Duodenal mucosa (tissue), 2 donors: ENCODE results near the gene IDS.
A peak's percentile ranks its signal among the peaks of the same experiment; 100 is the strongest.
"Not testable (repeated sequence)": the region's sequence is repeated elsewhere in the genome, so short reads cannot be mapped to it uniquely, and the experiment has no call there.

ENCODE experiments used
- H3K27ac ChIP-seq: one replicate; pipeline ENCODE4 v1.7.0; 2013; ENCODE audit warnings: low read depth, low read length
- H3K27me3 ChIP-seq, 2 donors: one replicate each; pipeline ENCODE4 v1.7.0; 2013; ENCODE audit warnings: low read length in 2 of 2, control low read depth in 1 of 2; ENCODE audit not compliant: insufficient read depth in 2 of 2, control insufficient read depth in 1 of 2
- H3K36me3 ChIP-seq, 2 donors: one replicate each; pipeline ENCODE4 v1.7.0; 2013; ENCODE audit warnings: low read length in 2 of 2, control low read depth in 1 of 2; ENCODE audit not compliant: insufficient read depth in 2 of 2, control insufficient read depth in 1 of 2
- H3K4me1 ChIP-seq, 2 donors: one replicate each; pipeline ENCODE4 v1.7.0; 2013; ENCODE audit warnings: low read length in 2 of 2, control low read depth in 1 of 2; ENCODE audit not compliant: insufficient read depth in 2 of 2, control insufficient read depth in 1 of 2
- H3K4me3 ChIP-seq, 2 donors: one replicate each; pipeline ENCODE4 v1.7.0; 2013; ENCODE audit warnings: low read length in 2 of 2, low read depth in 1 of 2
- H3K9ac ChIP-seq, 2 donors: one replicate each; pipeline ENCODE4 v1.7.0; 2013; ENCODE audit warnings: low read length in 2 of 2, low read depth in 1 of 2
- H3K9me3 ChIP-seq, 2 donors: one replicate each; pipeline ENCODE4 v1.7.0; 2013; ENCODE audit warnings: low read length in 2 of 2, control low read depth in 1 of 2; ENCODE audit not compliant: control insufficient read depth in 1 of 2

Gene IDS

DNA sequence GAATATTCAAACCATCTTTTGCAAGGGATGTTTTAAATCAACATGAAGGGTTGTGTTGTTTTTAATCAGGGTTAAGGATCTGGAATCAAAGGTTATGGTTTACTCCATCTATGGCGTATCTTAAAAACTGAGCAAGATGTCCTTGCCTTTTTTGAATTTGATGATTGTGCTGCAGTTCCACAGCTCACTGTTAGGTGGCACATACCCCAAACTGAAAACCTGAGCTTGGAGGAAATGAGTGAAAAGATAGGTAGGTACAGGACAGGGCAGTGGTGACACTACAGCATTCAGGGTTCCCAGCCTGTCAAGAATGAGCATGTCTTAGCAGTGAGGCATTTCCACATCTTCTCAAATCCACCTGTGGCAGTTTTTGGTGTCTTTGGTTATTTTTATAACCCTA lies 22.6 kb upstream of the IDS start:
- no peak overlapping the region for H3K27ac ChIP-seq
- no peak overlapping the region for H3K4me3 ChIP-seq
- peaks cover 0 to 6% of the 10 kb centered on the region in 2 donors for H3K36me3 ChIP-seq
- H3K9me3 ChIP-seq = no peaks in the 10 kb centered on the region
- peaks cover 5 to 6% of the 10 kb centered on the region in 2 donors for H3K4me1 ChIP-seq
- H3K27me3 ChIP-seq = no peaks in the 10 kb centered on the region
- no peak overlapping the region for H3K9ac ChIP-seq

GRCh38 chrX:149526318-149527033 lies 21.4 kb upstream of the IDS start:
- H3K9ac ChIP-seq, H3K27ac ChIP-seq: not testable (repeated sequence)

DNA sequence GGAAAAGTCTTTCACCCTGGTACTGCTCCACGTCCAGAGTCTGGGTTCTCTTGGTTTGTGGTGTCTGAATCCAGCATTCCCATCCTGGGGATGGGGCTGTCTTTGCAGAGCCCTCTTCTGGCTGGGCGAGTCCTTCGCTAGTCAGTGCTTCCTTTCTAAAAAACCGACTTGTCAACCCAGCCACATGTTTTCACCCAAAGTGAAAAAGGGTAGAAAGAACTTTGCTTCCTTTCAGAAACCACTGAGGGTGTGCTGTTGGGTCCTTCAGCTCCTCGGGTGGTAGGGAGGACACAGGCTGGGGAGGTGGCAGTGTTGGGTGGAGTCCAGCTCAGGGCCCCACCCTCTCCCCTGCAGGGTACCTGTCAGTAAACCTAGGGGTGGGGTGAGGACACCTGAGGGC lies 20.8 kb upstream of the IDS start:
- not testable (repeated sequence) for H3K36me3 ChIP-seq, H3K4me3 ChIP-seq, H3K9ac ChIP-seq, H3K27me3 ChIP-seq, H3K9me3 ChIP-seq
- H3K27ac ChIP-seq = peak overlapping the region; percentile 25
- H3K4me1 ChIP-seq = peaks cover 9 to 12% of the 10 kb centered on the region in 2 donors

More at GRCh38 chrX:149526318-149527033, 21.4 kb upstream of the IDS start:
- H3K4me3 ChIP-seq, H3K36me3 ChIP-seq, H3K9me3 ChIP-seq, H3K27me3 ChIP-seq: not testable (repeated sequence)
- peaks cover 9 to 12% of the 10 kb centered on the region in 2 donors for H3K4me1 ChIP-seq

- Histone ChIP-seq H3K4me1 (peaks cover 9 to 12% of the 10 kb centered on the region in 2 donors), H3K27ac (peak overlapping the region; percentile 3)
- H3K27me3 ChIP-seq, H3K4me3 ChIP-seq, H3K9ac ChIP-seq, H3K9me3 ChIP-seq, H3K36me3 ChIP-seq: not testable (repeated sequence)
Measured at GRCh38 chrX:149525389-149525788, 20.3 kb upstream of the IDS start.

DNA sequence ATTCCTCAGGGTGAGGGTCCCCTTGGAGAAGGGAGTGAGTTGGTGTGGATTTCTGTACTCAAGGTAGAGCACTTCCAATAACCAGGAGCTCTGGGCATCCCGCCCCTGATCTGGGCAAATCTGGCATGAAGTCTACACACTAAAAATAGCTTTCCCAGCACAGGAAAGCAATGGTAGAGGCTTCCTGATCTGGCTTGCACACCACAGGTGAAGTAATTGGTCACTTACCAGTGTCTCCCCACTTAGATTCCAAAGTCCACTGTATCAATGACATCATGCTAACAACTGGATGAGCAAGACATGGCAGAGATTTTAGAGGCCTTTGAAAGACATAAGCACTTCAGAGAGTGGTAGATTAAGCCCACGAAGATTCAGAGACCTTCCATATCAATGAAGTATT lies 17.8 kb upstream of the IDS start:
- no peaks in the 10 kb centered on the region for H3K36me3 ChIP-seq
- no peaks in the 10 kb centered on the region for H3K27me3 ChIP-seq
- H3K4me3 ChIP-seq = no peak overlapping the region
- H3K4me1 ChIP-seq = peaks cover 9 to 12% of the 10 kb centered on the region in 2 donors
- H3K9ac ChIP-seq = no peak overlapping the region
- no peak overlapping the region for H3K27ac ChIP-seq
- H3K9me3 ChIP-seq = no peaks in the 10 kb centered on the region

- H3K27me3 ChIP-seq = no peaks in the 10 kb centered on the region
- no peak overlapping the region for H3K27ac ChIP-seq
- H3K4me1 ChIP-seq = peaks cover 9 to 12% of the 10 kb centered on the region in 2 donors
- no peaks in the 10 kb centered on the region for H3K9me3 ChIP-seq
- H3K4me3 ChIP-seq = no peak overlapping the region
- H3K36me3 ChIP-seq = no peaks in the 10 kb centered on the region
- H3K9ac ChIP-seq = no peak overlapping the region
Measured at GRCh38 chrX:149521438-149521837, 16.3 kb upstream of the IDS start.

- not testable (repeated sequence) for H3K9ac ChIP-seq, H3K36me3 ChIP-seq, H3K27ac ChIP-seq, H3K4me3 ChIP-seq, H3K27me3 ChIP-seq, H3K9me3 ChIP-seq
- peaks cover 9 to 12% of the 10 kb centered on the region in 2 donors for H3K4me1 ChIP-seq
Measured at GRCh38 chrX:149520636-149521277, 15.7 kb upstream of the IDS start.

- H3K27ac ChIP-seq = no peak overlapping the region
Measured at GRCh38 chrX:149518236-149518635, 13.1 kb upstream of the IDS start.

GRCh38 chrX:149517308-149517707 lies 12.2 kb upstream of the IDS start:
- no peaks in the 10 kb centered on the region for H3K9me3 ChIP-seq
- peaks cover 4 to 9% of the 10 kb centered on the region in 2 donors for H3K4me1 ChIP-seq

More at GRCh38 chrX:149518236-149518635, 13.1 kb upstream of the IDS start:
- Histone ChIP-seq H3K36me3 (no peaks in the 10 kb centered on the region), H3K9ac (no peak overlapping the region), H3K4me3 (no peak overlapping the region), H3K9me3 (no peaks in the 10 kb centered on the region), H3K27me3 (no peaks in the 10 kb centered on the region), H3K4me1 (peaks cover 8 to 18% of the 10 kb centered on the region in 2 donors)

DNA sequence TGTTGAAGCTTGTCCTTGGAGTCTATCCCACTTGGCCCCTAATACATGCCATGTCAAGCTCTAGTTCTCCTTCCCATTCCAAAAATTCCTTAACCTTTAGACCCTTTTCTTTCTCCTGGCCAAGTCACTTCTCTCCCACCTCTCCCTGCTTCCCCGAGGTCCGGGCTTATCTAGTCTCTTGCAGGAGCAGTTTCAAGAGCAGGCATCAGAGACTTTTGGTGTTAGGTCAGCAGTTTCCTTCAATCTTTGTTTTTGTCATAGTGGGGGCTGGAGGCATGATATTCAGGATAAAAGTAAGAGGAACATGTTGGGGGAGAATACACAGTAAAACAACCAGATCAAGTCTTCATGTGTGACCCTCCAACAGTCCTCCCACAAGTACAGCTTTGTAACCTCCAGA lies 11.5 kb upstream of the IDS start:
- Histone ChIP-seq H3K36me3 (no peaks in the 10 kb centered on the region), H3K27me3 (no peaks in the 10 kb centered on the region), H3K27ac (no peak overlapping the region), H3K4me1 (peaks cover 4 to 6% of the 10 kb centered on the region in 2 donors), H3K9ac (no peak overlapping the region), H3K4me3 (no peak overlapping the region), H3K9me3 (no peaks in the 10 kb centered on the region)

More at GRCh38 chrX:149517308-149517707, 12.2 kb upstream of the IDS start:
- no peaks in the 10 kb centered on the region for H3K36me3 ChIP-seq
- no peak overlapping the region for H3K9ac ChIP-seq
- H3K4me3 ChIP-seq = no peak overlapping the region
- H3K27me3 ChIP-seq = no peaks in the 10 kb centered on the region
- no peak overlapping the region for H3K27ac ChIP-seq
